OCI-LY1 (cell line): ENCODE measurements around the gene CAMKK1.

Experiments
- CTCF ChIP-seq: fragments of 200-600 bp; sonication (generic), shearing (Covaris generic); IDR thresholded peaks from 2 replicates; pipeline ENCODE4 v1.5.1; 2017; ENCODE audit warnings: mild to moderate bottlenecking, antibody characterized with exemption, low read length, moderate library complexity, mixed read lengths
- EZH2 ChIP-seq: fragments of 200-600 bp; sonication (generic), shearing (Covaris generic); IDR thresholded peaks from 2 replicates; pipeline ENCODE4 v1.8.0; 2017; ENCODE audit warnings: borderline replicate concordance, mixed run types, mild to moderate bottlenecking, antibody characterized with exemption, low read length, moderate library complexity, mixed read lengths

- TF ChIP-seq EZH2 (no peak), CTCF (no peak)
Observed at GRCh38 chr17:3923466-3924190, 30.8 kb upstream of the CAMKK1 start.
